SW 1271 (cell line): Measurements from ENCODE around the gene CAPNS1.

Experiments used
- DNase-seq, 2 experiments: peaks; one replicate each; lab custom pipeline; 2025; lab: John Stamatoyannopoulos, UW

CAPNS1 gene

GRCh38 chr19:36139473-36140303, at the start of gene CAPNS1:
Gene CAPNS1, plus strand, starts transcription at chr19:36140066. Its CDS starts 946 bp downstream, at chr19:36141012.
- DNase-seq: peak; percentile 77 to 92

- DNase-seq: no peak
These were observed 48.8 kb upstream of the CAPNS1 start for GRCh38 chr19:36090910-36091695.

GRCh38 chr19:36092566-36092965, 47.3 kb upstream of the CAPNS1 start:
- DNase-seq: no peak

- DNase-seq: no peak
These were observed 46.7 kb upstream of the CAPNS1 start for GRCh38 chr19:36093146-36093662.

- no peak for DNase-seq
These were observed 46.2 kb upstream of the CAPNS1 start for GRCh38 chr19:36093687-36094086.

GRCh38 chr19:36097036-36097435, 42.8 kb upstream of the CAPNS1 start:
- DNase-seq: no peak

GRCh38 chr19:36099166-36099785, 40.6 kb upstream of the CAPNS1 start:
- DNase-seq: no peak

- no peak for DNase-seq
These were observed 39.4 kb upstream of the CAPNS1 start for GRCh38 chr19:36100476-36100875.

- no peak for DNase-seq
These were observed 38.1 kb upstream of the CAPNS1 start for GRCh38 chr19:36101550-36102327.

- no peak for DNase-seq
These were observed 36.7 kb upstream of the CAPNS1 start for GRCh38 chr19:36103040-36103626.

- DNase-seq: no peak
These were observed 35.9 kb upstream of the CAPNS1 start for GRCh38 chr19:36103842-36104552.

- no peak for DNase-seq
These were observed 33.4 kb upstream of the CAPNS1 start for GRCh38 chr19:36106441-36106840.

GRCh38 chr19:36106991-36107390, 32.9 kb upstream of the CAPNS1 start:
- no peak for DNase-seq

GRCh38 chr19:36108684-36109083, 31.2 kb upstream of the CAPNS1 start:
- no peak for DNase-seq

GRCh38 chr19:36110487-36111199, 29.2 kb upstream of the CAPNS1 start, which contains the start of gene OVOL3:
Gene OVOL3, plus strand, starts transcription at chr19:36111143. Its CDS starts 60 bp downstream, at chr19:36111203.
- no peak for DNase-seq

- no peak for DNase-seq
These were observed 28.7 kb upstream of the CAPNS1 start for GRCh38 chr19:36111200-36111539.

- no peak for DNase-seq
These were observed 27.2 kb upstream of the CAPNS1 start for GRCh38 chr19:36112678-36113077.

GRCh38 chr19:36113425-36113824, 26.4 kb upstream of the CAPNS1 start:
- DNase-seq: no peak

- DNase-seq: peak; percentile 7
These were observed 25.8 kb upstream of the CAPNS1 start for GRCh38 chr19:36113894-36114720.
